HG03159 (cell line): ENCODE data around the gene PSAT1.

Source experiments
- ATAC-seq: cut with Tn5 transposase; IDR thresholded peaks from one replicate; pipeline ENCODE4 v1.9.1; 2021; ENCODE audit warnings: mild to moderate bottlenecking, moderate library complexity; ENCODE audit not compliant: unreplicated experiment

PSAT1 gene

DNA sequence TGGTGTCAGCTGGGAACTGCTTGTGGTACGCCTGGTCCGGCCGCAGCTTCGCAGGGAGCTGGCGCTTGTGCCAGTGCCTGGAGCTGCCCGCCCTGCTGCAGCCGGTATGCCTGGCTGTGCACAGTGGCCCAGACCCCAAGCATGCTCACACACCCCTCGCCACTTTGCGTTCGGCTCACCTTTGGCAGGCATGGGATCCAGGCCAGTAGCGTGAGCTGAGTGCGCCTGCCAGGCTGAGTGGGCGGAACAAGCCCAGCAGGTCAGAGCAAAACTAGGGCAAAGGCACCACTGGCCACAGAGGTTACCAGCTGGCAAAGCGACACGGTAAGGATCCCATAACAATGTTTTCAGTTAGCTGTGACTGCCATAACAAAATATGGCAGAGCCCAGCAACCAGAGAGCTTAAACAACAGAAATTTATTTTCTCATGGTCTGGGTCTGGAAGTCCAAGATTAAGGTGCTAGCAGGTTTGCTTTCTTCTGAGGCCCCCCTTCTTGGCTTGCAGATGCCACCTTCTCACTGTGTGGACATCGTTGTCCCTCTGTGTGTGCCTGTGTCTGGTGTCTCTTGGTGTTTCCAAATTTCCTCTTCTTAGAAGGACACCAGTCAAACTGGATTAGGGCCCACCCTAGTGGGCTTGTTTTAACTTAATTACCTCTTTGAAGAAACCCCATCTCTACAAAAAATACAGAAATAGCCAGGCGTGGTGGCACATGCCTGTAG is 61.6 kb downstream of the PSAT1 start:
- no peak for ATAC-seq

DNA sequence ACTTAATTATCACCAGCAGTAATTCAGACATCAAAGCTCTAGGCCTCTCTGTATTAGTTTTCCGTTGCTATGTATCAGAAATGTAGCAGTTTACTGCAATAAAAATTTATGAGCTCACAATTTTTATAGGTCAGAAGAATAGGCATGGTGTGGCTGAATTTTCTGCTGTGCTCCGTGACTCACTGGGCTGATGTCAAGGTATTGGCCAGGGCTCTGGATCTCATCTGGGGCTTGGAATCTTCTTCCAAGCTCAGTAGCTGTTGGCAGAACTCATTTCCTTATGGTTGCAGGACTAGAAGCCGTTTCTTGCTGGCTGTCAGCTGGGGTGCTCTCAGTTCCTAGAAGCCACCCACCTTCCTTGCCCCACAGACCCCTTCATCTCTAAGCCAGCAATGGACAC is 66.3 kb downstream of the PSAT1 start:
- ATAC-seq: no peak

DNA sequence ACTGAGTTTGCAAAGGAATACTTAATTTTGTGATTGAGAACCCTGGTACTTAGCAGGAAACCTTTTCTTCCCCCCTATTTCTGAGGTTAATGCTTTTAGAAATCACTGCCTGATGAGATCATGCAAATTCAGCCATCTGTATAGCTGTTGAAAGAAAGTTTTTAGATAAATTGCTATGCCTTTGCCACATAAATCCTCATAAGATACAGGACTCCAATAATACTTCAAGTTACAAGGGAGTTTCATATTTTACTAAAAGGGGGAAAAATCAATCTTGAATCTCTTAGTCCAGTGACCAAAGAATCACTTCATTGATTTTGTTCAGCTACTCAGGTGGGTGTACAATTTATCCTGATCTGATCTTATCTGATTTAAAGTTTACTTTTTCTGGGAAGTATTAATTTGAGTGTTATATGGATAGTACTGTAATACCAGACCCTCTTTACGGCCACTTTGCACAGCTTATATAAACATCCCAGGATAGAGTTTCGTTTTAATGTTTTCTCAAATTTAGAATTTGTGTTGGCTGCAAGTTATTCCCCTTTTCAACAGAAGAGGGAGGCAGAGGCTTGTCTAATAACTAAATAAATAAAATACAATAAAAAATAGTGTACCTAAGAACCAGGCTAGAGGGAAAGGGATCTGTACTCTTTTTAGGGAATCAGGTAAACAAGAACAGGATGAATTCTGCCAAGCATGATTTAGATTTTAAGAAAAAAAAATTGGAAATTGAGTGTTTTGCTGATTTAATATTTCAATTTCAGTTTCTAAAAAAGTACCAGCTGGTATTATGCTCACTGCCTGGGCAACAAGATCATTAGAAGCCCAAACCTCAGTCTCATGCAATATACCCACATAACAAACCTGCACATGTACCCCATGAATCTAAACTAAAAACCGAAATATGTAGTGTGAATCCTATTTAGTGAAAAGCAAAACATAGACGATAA is 69.1 kb downstream of the PSAT1 start:
- no peak for ATAC-seq

DNA sequence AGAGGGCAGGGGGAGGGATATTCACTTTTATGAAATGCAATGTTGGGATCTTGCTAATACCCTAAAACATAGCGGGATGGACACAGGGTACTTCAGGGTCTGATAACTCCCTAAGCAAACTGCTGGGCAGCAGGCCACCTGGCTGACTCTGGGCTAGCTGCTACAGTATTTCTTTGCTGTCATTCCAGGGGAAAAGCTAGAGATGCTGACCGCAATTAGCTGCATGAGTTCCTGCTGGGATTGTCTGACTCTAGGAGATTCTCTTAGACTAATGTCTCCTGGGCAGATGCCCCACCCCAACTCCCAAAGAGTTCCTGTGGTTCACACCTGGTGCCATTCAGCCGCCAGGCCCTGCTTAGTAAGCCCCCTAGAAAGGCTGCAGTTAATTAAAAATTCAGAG is 69.9 kb downstream of the PSAT1 start:
- no peak for ATAC-seq

DNA sequence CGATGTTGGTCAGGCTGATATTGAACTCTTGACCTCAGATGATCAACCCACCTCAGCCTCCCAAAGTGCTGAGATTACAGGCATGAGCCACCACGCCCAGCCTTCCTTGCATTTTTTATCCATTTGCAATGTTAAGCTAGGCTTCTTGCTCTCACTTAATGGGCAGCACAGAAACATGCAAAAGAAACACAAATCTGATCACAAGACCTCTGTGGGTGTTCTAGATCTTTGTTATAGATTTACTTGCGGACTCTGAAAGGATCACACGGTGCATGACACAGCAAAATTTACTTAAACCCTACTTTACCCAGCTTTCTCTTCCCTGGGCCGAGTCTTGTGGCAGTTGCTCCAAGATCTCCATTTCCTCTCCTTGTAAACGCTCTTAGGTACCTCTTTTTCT is 71.3 kb downstream of the PSAT1 start:
- ATAC-seq: no peak

DNA sequence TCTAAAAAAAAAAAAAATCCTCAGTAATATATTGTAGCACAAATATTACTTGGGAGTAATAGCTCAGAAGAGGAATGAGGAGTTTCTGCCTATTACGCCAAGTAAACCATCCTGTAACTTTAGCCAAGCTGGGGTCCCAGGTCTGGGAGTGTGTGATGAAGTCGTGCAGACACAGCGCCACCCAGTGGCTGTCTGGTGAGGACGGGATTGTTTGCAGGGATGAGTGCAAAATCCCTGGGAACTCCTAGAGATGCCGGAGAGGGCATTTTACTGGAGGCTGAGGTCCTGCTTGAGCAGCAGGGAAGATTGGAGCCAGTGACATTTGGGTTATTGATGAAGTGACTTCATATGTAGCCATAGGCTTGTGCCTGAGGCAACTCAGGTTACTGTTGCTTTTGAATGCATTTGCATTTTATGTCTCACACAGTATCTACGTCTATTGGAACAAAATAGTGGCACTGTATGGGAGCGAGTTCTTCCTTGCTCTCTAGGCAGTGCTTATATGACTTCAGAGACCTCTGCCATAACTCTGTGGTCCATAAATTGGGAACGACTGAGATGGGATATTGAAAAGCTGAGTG is 72.8 kb downstream of the PSAT1 start:
- no peak for ATAC-seq

DNA sequence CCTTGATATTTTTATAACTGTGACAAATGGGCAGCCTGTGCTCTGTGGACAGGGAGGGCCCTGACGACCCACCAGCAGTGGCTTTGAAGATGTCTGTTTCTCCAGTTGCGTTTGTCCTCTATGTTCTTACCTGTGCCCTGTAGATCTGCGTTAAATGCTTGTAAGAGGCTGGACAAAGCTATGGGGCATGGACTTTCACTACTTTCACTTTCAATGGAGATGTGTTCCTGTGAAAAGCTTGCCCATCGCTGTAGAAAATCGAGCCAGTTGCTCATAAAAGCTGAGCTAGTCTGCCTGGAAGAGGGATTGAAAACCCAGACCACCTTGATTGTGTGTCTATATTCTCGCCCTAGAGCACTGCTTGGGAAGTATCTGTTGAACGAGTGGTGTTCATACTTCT is 74.1 kb downstream of the PSAT1 start:
- no peak for ATAC-seq

DNA sequence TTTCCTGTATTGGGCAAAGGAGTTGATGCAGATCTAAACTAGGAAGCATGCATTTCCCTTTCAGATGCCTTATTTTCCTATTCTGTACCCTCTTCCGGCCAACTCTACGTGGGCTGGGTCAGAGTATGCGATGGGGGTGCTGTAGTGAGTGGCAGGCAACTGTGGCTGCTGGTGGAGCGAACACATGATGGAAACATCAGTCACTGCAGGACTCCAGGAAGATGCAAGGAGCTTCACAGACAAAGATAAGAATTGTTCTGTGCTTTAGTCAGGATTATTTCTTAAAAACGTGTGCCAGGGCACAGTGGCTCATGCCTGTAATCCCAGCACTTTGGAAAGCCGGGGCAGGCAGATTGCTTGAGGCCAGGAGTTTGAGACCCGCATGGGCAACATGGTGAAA is 75.1 kb downstream of the PSAT1 start:
- no peak for ATAC-seq
